HFF-Myc (cell line): ENCODE measurements around the gene CAV2.

Source experiments
- DNase-seq: peaks from one replicate; pipeline ENCODE4 v3.0.0-alpha.2; 2011; ENCODE audit warnings: low read depth; ENCODE audit errors: extremely low read depth
- H3K4me3 ChIP-seq: replicated peaks from 2 replicates; pipeline ENCODE4 v1.5.1; 2011; ENCODE audit warnings: low read depth, mild to moderate bottlenecking, control low read depth, low read length
- CTCF ChIP-seq: IDR thresholded peaks from 2 replicates; pipeline ENCODE4 v1.5.1; 2012; ENCODE audit warnings: mild to moderate bottlenecking, low read depth, low read length, control low read depth; ENCODE audit errors: missing control alignments

The CAV2 gene

DNA sequence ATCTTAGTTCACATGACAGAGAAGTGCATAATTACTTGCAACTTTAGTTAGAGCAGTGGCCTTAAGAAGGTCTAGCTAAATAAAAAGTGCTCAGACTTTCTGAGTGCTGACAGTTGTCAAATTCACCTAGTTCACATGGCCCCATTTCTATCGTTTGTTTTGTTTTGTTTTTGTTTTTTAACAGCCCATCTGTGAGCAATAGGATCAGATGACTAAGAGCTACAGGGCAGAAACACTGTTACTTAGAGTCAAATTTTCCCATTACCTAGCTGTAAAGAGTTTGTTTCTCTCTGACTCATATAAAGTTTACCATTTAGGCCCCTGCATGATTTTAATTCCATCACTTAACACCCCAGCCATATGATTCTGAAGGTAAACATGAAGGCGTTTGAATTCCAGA lies 44.1 kb downstream of the CAV2 start:
- peak; percentile 59 for DNase-seq
- TF ChIP-seq CTCF: no peak

DNA sequence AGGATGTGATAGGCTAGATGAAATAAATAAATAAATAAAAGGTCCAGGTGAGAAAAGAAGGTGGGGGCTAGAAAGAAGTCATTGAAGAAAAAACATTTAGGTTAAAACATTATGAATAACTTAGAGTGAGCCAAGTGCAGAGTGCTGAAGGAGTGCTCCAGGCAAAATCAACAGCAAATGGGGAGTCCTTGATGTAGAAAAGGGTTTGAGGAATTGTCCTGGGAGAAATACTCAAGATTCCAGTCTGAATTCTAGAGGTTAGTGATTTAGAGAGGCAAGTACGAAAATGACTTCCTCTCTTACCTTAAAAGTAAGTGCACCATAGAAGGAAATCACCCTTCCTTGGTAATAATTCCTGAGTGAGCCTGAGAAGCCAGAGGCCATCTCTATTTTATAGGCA lies 44.9 kb downstream of the CAV2 start:
- DNase-seq: no peak
- no peak for TF ChIP-seq CTCF

More for the DNA sequence above, 44.1 kb downstream of the CAV2 start:
- no peak overlapping the region for H3K4me3 ChIP-seq

DNA sequence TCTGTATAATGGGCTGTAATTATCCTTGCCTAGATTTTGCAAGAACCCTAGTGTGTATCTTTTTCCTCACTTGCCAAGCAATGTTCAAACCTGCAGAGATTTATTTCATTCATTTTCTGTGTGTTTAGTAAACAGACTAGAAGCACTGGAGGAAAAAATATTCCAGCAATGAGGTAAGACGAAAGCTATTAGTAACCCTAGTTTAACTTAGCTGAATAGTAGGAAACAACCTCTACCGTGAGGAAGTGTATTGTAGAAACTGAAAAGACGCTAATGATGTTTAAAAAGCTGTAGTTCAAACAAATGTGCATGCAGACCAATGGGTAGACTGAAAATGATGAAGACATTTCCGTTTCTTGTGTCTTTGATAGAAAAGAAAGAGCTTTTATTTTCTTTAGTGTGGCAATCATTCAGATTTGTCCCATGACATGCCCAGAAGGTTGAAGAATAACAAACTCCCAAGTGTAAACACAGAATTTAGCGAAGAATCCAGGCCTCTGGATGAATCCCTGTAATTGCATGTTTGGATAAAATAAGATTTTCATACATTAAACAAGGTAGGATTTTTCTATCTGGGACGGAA lies 46.0 kb downstream of the CAV2 start:
- no peak overlapping the region for H3K4me3 ChIP-seq
- TF ChIP-seq CTCF: no peak
- no peak for DNase-seq

More for the DNA sequence above, 44.9 kb downstream of the CAV2 start:
- H3K4me3 ChIP-seq: no peak overlapping the region

DNA sequence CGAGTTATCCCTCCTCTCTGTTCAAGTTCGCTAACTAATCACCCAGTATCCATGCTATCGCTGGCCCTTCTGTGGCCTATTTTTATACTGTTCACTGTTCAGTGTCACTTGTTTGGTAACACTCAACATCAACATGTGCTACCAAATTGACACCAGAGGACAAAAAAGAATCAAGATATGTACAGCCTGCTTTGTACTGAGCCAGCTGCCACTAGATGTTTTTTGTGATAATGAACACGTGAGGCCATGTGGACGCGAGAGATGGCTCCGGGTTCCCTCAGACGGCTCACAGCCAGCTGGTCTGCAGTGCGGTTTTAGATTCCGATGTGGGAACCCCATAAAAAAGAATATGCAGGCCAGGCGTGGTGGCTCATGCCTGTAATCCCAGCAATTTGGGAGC lies 46.5 kb downstream of the CAV2 start:
- no peak overlapping the region for H3K4me3 ChIP-seq
- TF ChIP-seq CTCF: no peak
- no peak for DNase-seq

DNA sequence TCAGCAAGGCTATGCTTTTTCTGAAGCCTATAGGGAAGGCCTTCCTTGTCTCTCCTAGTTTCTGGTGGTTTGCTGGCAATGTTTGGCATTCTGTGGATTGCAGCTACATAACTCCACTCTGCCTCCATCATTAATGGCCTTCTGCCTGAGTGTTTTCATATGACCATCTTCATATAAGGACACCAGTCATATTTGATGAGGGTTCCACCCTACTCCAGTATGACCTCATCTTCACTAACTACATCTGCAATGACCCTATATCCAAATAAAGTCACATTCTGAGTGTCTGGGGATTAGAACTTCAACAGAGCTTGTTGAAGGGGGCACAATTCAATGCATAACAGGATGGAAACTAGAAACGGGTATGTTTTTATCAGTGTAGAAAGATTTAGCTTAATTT lies 47.4 kb downstream of the CAV2 start:
- no peak for DNase-seq
- TF ChIP-seq CTCF: no peak
- H3K4me3 ChIP-seq: no peak overlapping the region

DNA sequence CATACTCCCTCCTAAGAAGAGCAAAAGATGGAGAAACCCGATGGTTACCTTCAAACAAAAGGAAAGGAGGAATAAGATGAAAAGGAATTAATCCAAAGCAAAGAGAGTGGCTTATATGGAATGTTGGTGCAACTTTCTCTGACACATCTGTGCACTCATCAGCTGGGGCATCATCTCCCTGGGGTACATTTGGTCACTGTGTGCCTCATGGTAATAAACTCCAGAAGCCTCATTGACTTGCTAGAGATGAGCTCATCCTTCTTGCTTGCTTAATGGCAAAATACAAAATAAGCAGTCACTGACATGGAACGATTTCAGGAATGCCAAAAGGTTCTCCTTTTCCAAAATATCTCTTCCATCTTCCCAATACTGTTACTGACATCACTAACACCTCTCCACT lies 47.8 kb downstream of the CAV2 start:
- no peak overlapping the region for H3K4me3 ChIP-seq
- DNase-seq: no peak
- TF ChIP-seq CTCF: no peak

DNA sequence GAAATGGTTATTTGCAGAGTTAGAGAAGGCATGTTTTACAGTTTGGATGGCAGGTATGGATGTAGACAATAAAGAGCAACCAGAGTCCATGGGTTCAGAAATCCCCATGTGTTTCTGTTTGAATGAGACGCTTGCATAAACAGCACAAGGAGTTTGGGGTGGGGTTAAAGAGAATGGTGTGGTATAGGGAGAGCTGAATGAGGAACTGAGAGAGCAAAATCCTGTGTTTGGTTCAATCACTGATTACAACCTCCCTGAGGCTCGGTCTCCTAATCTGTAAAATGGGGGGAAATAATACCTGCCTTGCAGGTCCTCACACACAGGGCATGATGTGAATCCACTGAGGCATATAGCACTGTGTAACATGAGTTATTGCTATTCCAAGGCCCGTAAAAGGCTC lies 49.0 kb downstream of the CAV2 start:
- TF ChIP-seq CTCF: no peak
- no peak for DNase-seq
- no peak overlapping the region for H3K4me3 ChIP-seq
